Myocyte (in vitro differentiated cells): ENCODE results near the gene TLK1. TPM values are rescaled to one million over a fixed set of nuclear protein-coding genes. Genes with fewer than 3 reads are reported as not detected.

ENCODE experiments used
- DNase-seq: peaks from one replicate; pipeline ENCODE4 v3.0.0-alpha.2; 2012; ENCODE audit warnings: low read depth
- polyA plus RNA-seq: library from polyadenylated mRNA; unstranded; fragments of >200 nt; gene quantifications from one replicate; pipeline ENCODE4 v1.2.1, GENCODE V29; 2012; ENCODE audit warnings: missing spikeins
- total RNA-seq: library from RNA; depleted of rRNA; stranded (reverse); fragments of >200 nt; gene quantifications from 2 replicates; pipeline ENCODE4 v1.2.3, GENCODE V29; 2014

Gene TLK1
- 8.6 and 9.9 TPM in 2 replicates for total RNA-seq
- polyA plus RNA-seq = 14.9 TPM

DNA sequence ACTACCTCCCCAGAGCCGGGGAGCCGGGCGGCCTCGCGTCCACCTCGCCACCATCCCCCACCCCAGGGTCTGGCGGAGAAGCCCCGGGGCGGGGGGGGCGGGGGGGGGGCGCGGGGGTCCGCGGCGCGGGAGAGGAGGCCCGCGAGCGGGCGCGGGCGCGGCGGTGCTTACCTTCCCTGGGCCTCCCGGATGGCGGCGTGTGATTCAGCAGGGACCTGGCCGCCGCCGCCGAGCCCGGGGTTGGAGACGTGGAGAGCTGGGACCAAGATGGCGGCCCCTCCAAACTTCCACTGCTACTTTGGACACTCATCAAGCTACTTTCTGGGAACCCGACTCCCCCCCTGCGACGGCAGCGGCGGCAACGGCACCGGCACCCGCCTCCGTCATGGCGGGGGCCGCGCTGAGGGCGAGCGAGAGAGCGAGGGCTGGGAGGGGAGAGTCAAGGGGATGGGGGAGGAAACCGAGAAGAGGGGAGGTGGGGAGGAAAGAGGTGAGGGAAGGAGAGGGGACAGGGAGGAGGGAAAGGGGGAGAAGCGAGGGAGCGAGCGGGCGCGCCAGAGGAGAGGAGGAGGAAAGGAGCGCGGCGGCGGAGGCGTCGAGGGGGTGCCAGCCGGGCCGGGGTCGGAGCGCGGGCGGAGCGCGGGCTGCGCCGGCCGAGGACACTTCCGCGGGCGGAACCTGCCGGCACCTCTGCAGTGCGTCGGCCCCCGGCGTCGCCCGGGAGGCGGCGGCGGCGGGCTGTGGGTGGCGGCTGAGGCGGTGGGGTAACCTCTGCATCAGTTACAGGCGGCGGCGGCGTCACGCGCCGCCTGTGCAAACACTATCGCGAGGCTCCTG, at the start of gene TLK1:
Gene TLK1 (minus strand): TSS at position 775 of the 837 bp plus-strand sequence. CDS start 465 bp downstream, at position 310.
- peak; percentile 75 for DNase-seq

DNA sequence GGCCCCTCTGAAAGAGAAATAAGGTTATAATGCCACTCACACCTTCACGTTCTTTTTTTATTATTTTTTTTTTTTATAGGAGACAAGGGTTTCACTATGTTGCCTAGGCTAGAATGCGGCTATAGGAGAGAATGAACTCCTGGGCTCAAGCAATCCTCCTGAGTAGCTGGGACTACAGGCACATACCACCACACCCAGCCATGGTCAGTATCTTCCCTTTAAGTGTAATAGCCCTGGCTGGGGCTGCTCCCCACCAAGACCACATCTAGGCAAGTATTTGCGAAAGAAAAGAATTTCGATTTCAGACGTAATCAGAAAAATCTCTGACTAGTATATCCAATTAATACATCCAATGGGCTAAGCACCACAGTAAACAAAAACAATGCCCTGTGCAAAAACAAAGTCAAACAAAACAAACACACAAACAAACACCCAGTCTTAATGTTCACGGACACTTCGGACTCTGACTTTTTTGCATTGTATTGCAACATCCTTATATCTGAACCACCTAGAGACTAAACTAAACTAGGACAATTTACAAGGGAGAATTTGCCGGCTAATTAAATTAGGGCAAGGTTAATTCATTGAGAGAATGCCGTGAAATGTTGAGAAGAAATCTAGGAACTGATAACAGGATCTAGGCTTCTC, 49.6 kb upstream of the TLK1 start:
- DNase-seq = no peak

GRCh38 chr2:171208657-171209056, 48.0 kb upstream of the TLK1 start:
- DNase-seq = no peak

DNA sequence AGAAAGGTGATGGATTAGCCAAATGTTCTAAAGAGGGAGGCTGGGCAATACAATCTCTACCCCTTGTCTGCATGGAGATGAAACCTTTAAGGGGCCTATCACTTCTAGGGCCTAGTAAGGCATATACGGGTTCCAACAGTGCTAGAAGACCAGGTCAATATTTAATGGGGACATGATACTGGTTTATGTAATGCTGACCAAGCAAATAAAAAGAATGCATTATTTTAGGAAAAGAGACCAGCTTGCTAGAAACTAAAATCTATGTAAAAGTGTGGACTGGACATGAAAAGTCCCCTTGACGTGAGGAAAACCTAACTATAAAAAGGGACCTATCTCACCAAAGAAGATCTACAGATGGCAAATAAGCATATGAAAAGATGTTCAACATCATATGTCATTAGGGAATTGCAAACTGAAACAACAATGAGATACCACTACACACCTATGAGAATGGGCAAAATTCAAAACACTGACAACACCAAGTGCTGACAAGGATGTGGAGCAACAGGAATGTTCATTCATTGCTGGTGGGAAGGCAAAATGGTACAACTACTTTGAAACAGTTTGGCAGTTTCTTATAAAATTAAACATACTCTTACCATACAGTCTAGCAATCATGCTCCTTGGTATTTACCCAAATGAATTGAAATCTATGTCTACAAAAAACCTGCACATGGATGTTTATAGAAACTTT, 45.9 kb upstream of the TLK1 start:
- DNase-seq = no peak

DNA sequence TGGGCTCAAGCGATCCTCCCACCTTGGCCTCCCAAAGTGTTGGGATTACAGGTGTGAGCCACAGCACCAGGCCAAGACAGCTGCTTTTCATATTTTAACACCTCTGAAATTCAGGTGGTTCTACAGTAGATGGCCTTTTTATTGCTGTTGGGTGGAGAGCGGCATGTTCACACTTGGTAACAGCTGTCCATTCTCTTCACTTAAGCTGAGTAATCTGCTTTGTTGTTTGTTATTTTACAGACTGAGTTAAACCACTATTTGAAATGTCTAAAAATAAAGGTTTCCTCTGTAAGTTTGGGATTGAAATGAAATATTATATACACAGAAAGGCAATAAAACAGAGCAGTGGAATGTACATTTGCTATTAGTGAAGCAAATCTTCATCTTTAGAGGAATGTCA, 44.9 kb upstream of the TLK1 start:
- peak; percentile 40 for DNase-seq

DNA sequence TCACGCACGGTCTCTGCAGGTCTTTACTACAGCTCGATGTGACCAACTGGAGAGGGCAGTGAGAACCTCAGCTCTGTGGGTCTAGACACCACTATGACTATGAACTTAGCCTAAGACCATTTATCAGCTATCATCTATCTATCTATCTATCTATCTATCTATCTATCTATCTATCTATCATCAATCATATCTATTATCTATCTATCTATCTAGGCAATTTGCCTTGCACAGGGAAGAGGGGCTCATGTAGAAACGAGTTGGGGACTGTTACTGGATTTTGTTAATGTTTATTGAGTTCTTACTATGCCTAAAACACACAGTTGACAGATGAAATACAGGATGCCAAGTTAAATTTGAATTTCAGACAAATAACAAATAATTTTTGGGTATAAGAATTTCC, 41.1 kb upstream of the TLK1 start:
- no peak for DNase-seq

GRCh38 chr2:171201271-171201670, 40.6 kb upstream of the TLK1 start:
- DNase-seq = no peak

- no peak for DNase-seq
These were observed 39.8 kb upstream of the TLK1 start for GRCh38 chr2:171200469-171200868.

DNA sequence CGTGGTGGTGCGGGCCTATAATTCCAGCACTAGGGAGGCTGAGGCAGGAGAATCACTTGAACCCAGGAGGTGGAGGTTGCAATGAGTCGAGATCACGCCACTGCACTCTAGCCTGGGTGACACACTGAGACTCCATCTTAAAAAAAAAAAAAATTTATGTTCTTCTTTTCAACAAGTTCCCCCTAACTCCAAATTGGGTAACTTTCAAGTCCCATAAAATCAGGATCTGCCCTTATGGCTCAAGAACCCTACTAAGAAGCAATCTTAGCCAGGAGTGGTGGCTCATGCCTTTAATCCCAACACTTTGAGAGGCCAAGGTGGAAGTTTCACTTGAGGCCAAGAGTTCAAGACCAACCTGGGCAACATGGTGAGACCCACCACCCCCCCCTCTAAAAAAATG, 30.3 kb upstream of the TLK1 start:
- no peak for DNase-seq

GRCh38 chr2:171187819-171188218, 27.1 kb upstream of the TLK1 start:
- DNase-seq = no peak

DNA sequence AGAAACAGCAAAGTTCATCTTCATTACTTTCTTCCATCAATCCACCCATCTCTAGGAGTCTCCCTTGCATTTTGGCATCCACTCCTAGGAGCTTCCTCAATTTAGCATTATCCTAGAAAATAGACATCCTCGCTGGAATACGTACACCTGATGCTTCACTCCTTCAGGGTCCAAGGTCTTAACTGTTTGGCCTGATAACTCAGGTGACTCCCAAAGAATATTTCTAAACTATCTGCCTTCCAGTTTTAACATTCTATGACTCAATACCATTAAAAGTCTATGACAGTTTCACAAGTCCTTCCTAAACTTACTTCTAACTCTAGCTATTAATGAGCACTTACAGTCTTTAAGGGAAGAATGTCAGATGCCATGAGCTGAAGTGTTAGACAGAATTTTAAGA, 26.5 kb upstream of the TLK1 start:
- DNase-seq = no peak

- peak; percentile 52 for DNase-seq
These were observed 25.2 kb upstream of the TLK1 start for GRCh38 chr2:171185941-171186340.

GRCh38 chr2:171185165-171185818, 24.6 kb upstream of the TLK1 start:
- no peak for DNase-seq

DNA sequence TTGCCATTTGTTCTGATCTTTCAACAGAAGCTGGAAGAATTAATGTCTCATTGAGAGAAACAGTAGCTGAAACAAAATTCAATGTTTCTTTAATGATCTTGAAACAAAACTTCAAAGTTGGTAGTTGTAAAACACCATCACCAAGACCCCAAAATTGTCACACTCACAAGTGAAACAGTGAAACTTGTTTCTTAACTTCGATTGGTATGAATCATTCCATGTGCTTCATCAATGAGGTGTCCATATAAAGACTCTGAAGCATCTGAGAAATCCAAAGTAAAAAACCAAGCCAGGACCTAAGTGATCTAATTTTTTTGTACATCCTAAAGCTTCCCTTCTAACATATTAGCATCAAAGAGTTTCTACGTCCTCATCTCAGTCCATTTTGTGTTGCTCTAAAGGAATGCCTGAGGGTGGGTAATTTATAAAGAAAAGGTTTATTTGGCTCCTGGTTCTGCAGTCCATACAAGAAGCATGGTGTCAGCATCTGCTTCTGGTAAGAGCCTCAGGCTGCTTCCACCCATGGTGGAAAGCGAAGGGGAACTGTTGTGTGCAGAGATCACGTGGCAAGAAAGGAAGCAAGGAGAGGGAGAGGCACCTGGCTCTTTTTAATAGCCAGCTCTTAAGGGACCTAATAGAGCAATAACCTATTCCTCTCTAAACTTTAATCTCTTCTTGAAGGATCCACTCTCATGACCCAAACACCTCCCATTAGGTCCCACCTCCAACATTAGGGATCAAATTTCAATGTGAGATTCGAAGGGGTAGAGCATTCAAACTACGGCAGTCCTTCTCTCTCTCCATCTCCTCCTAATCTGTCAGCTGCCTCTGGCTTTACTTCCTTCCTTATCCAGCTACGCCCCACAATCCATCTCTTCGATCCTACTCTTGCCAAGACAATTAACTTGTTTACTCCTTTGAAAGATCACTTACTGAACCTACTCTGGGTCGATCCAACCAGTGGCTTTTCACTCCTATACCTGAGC, 20.7 kb upstream of the TLK1 start:
- no peak for DNase-seq

DNA sequence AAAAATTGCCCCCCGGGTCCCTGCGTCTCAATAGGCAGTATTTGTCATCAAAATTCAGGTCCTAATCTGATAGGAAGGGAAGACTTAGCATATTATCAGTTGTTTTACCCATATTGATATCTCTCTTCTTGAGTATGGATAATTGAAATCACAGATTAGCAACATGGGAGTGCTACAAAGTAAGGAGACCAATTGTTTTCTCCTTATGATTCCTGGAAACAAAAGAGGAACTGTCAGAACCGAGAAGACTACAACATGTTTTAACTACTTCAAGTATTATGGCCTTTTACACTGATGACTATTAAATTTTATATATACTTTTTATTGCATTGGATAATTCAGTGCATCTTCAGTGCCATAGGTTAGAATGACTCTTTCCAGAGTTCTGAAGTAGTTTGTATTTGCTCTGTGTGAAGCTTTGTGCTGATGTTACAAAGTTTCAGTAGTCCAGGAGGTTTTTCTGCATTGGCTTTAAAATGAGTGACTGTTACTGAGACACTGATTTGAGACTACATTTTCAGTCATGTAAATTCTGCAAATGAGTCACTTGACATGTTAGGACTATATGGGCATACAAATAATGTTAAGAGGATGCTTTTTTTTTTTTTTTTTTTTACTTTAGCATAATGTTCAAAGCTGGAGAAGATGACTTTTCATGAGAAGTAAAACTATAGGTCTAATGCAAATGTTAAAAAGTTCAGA, 19.7 kb upstream of the TLK1 start:
- DNase-seq = no peak

DNA sequence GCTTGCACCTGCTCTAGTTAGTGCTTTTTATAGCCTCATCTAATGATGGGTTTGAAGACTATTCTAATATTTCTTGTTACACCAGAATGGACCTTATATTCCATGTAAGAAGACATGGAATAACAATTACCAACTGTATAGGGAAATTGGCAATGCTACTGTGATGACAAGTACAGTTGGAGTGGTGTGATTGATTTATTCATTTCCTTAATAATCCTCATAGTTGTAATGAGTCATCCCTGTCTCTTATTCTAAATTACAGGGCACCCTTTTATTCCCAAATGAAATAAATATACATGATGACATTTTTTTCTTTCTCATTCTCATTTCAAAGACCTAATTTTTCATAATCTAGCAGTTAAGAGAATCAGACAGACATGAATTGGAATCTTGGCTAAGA, 18.3 kb upstream of the TLK1 start:
- no peak for DNase-seq

DNA sequence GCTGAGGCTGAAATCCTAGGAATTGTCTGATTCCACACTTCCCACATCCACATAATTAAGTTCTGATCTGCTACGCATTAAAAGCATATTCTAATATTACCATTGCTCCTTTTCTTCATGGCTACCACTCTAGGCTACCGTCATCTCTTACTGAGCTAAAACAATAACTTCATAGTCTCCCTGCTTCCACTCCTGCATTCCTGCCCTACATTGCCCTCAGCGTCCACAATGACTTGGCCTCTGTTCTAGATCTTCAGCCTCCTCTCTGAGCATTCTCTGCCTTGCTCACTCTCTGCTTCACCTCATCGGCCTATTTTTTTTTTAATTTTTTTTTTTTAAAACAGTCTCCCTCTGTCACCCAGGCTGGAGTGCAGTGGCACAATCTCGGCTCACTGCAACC, 15.8 kb upstream of the TLK1 start:
- DNase-seq = no peak

DNA sequence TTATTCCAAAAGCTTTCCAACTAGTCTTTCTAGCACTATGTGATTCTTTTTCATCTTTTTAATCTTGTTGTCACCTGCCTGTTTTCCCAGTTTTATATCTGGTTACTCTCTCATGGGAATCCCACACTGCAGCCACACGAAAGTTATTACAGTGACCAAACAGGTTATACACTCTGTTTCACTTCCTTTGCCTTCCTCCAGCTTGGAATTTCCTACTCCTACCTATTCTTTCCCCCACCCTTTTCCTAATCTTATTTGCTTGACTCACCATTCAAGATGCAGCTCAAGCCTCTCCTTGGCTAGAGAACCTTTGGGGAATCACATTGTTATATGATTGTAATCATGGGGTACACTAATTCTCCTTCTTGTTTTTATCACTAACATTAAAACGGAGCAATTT, 13.4 kb upstream of the TLK1 start:
- DNase-seq = no peak

- no peak for DNase-seq
These were observed 12.4 kb upstream of the TLK1 start for GRCh38 chr2:171173087-171173486.

GRCh38 chr2:171171808-171172207, 11.1 kb upstream of the TLK1 start:
- no peak for DNase-seq
